ENCODE results near the gene TMEM125. TPM values are rescaled to one million over a fixed set of nuclear protein-coding genes. Genes with fewer than 3 reads are reported as not detected.

TMEM125 gene
- total and polyA plus RNA-seq, 10 of the 15 experiments (the other 5 are each of a cell fraction or from before 2014, with no cell fraction given) = 0.28 TPM; not detected in 9

GRCh38 chr1:43292679-43293078 is 22.9 kb downstream of the TMEM125 start:
- Histone ChIP-seq H3K27ac (ENCODE audit: control insufficient read depth, insufficient read depth) (no peak overlapping the region), H3K4me2 (ENCODE audit: control insufficient read depth, insufficient read depth) (no peak overlapping the region), H4K20me1 (ENCODE audit: control insufficient read depth, insufficient read depth) (no peaks in the 10 kb centered on the region), H3K79me2 (ENCODE audit: control insufficient read depth, insufficient read depth, low read length) (no peaks in the 10 kb centered on the region), H3K4me1 (ENCODE audit: control insufficient read depth, insufficient read depth, low read length) (peaks cover 13% of the 10 kb centered on the region), H3K27me3 (replicated peaks in 1 of 2; ENCODE audit: control insufficient read depth in 2 of 2, insufficient read depth in 2 of 2, low read length in 1 of 2) (no peaks in the 10 kb centered on the region; a peak in 1 of 4 replicates), H2AFZ (ENCODE audit: control insufficient read depth, low read depth, low read length) (no peak overlapping the region), H3K9me3 (replicated peaks; ENCODE audit: control insufficient read depth, insufficient read depth, low read length) (no peaks in the 10 kb centered on the region), H3K36me3 (ENCODE audit: control insufficient read depth in 2 of 2, insufficient read depth in 2 of 2, low read length in 1 of 2) (no peaks in the 10 kb centered on the region), H3K4me3 (no peak overlapping the region), H3K9ac (ENCODE audit: control insufficient read depth, insufficient read depth, low read length) (no peak overlapping the region)
- intact Hi-C loops (cut with micrococcal nuclease; ENCODE audit: unreplicated experiment) (no loop called here), in situ Hi-C loops (cut with MboI) (no loop called here)
- ATAC-seq (no peak), FAIRE-seq (no peak), DNase-seq (ENCODE audit: low read depth, low spot score) (no peak)
- RAD21 ChIA-PET (ENCODE audit: unreplicated experiment) = interaction anchor here (4.7 kb wide), 1 partner anchor 53 kb away, joined by 30 read pairs; no protein-coding TSS in a partner anchor
- TF ChIP-seq ZNF384 (IDR thresholded peaks at IDR 0.05; ENCODE audit: borderline replicate concordance, low read depth, low read length) = 0 out of 2 replicates have a peak, but pooled peaks have one; percentile 22
- peak; percentile 28; the same call in 1 of the 2 replicates for TF ChIP-seq SPI1 (IDR thresholded peaks at IDR 0.05; ENCODE audit: borderline replicate concordance, insufficient read depth, low read depth, low read length)
- TF ChIP-seq POLR2AphosphoS5 (IDR thresholded peaks at IDR 0.05; ENCODE audit: low read length) = no peak
- POLR2A ChIA-PET = interaction anchor here (0.7 to 0.9 kb wide), 2 partner anchors 9 to 11 kb away, joined by 3 read pairs; no protein-coding TSS in a partner anchor
- BruUV-seq (replicated peaks) = no TSS peak
- CTCF ChIA-PET = interaction anchor here (0.9 to 4.3 kb wide), 2 partner anchors 54 to 64 kb away, joined by 3 to 19 read pairs; no protein-coding TSS in a partner anchor
- SMC1A ChIA-PET (ENCODE audit: uncharacterized antibody, unreplicated experiment) = interaction anchor here (1.2 to 5.9 kb wide), 2 partner anchors 20 to 53 kb away, joined by 3 to 40 read pairs; no protein-coding TSS in a partner anchor
- WGBS (ENCODE audit: insufficient coverage, insufficient replicate concordance, low lambda C conversion rate, missing lambda C conversion rate) = 64% methylated on average over 5 of the region's 5 CpGs

- FAIRE-seq = no peak
- POLR2A ChIA-PET = interaction anchor here (0.7 to 3.0 kb wide), 3 partner anchors 9 to 54 kb away, joined by 3 to 11 read pairs (median 3); no protein-coding TSS in a partner anchor
These were observed 23.4 kb downstream of the TMEM125 start for GRCh38 chr1:43293176-43293575.

More at GRCh38 chr1:43293176-43293575, 23.4 kb downstream of the TMEM125 start:
- ChIA-PET RAD21 (ENCODE audit: unreplicated experiment) (interaction anchor here (4.7 kb wide), 1 partner anchor 54 kb away, joined by 30 read pairs; no protein-coding TSS in a partner anchor), CTCF (interaction anchor here (0.9 to 4.3 kb wide), 3 partner anchors 13 to 64 kb away, joined by 3 to 19 read pairs (median 3); no protein-coding TSS in a partner anchor), SMC1A (ENCODE audit: uncharacterized antibody, unreplicated experiment) (interaction anchor here (1.2 to 5.9 kb wide), 4 partner anchors 19 to 66 kb away, joined by 3 to 40 read pairs (median 4); no protein-coding TSS in a partner anchor)
- Histone ChIP-seq H3K4me2 (ENCODE audit: control insufficient read depth, insufficient read depth) (no peak overlapping the region), H3K79me2 (ENCODE audit: control insufficient read depth, insufficient read depth, low read length) (no peaks in the 10 kb centered on the region), H3K9ac (ENCODE audit: control insufficient read depth, insufficient read depth, low read length) (no peak overlapping the region), H3K27ac (ENCODE audit: control insufficient read depth, insufficient read depth) (no peak overlapping the region), H3K36me3 (ENCODE audit: control insufficient read depth in 2 of 2, insufficient read depth in 2 of 2, low read length in 1 of 2) (no peaks in the 10 kb centered on the region), H4K20me1 (ENCODE audit: control insufficient read depth, insufficient read depth) (no peaks in the 10 kb centered on the region), H3K27me3 (replicated peaks in 1 of 2; ENCODE audit: control insufficient read depth in 2 of 2, insufficient read depth in 2 of 2, low read length in 1 of 2) (no peaks in the 10 kb centered on the region; a peak in 1 of 4 replicates), H3K9me3 (replicated peaks; ENCODE audit: control insufficient read depth, insufficient read depth, low read length) (no peaks in the 10 kb centered on the region), H3K4me3 (no peak overlapping the region), H2AFZ (ENCODE audit: control insufficient read depth, low read depth, low read length) (no peak overlapping the region), H3K4me1 (ENCODE audit: control insufficient read depth, insufficient read depth, low read length) (peaks cover 13% of the 10 kb centered on the region)
- ATAC-seq (no peak), DNase-seq (ENCODE audit: low read depth, low spot score) (no peak)
- TF ChIP-seq SMAD5 (IDR thresholded peaks at IDR 0.05; ENCODE audit: low read depth) (no peak), IKZF1 (conservative IDR thresholded peaks at IDR 0.05) (no peak), IRF4 (IDR thresholded peaks at IDR 0.05; ENCODE audit: low read depth, low read length) (no peak), CREB1 (IDR thresholded peaks at IDR 0.05; ENCODE audit: low read depth) (no peak), MTA2 (IDR thresholded peaks at IDR 0.05; ENCODE audit: low read depth) (no peak), ZNF24 (IDR thresholded peaks at IDR 0.05) (no peak), SP1 (IDR thresholded peaks at IDR 0.05; ENCODE audit: low read depth, low read length) (no peak), NFIC (IDR thresholded peaks at IDR 0.05; ENCODE audit: low read depth, low read length) (no peak), HCFC1 (IDR thresholded peaks at IDR 0.05; ENCODE audit: low read length) (no peak), ZNF274 (IDR thresholded peaks at IDR 0.05; ENCODE audit: insufficient read depth, insufficient read length) (no peak), NRF1 (conservative IDR thresholded peaks at IDR 0.05; ENCODE audit: low read depth, low read length) (no peak)
- in situ Hi-C loops (cut with MboI) = no loop called here
- no TSS peak for BruUV-seq (replicated peaks)
- intact Hi-C loops (cut with micrococcal nuclease; ENCODE audit: unreplicated experiment) = no loop called here
- 50% methylated on average over 2 of the region's 2 CpGs for WGBS (ENCODE audit: insufficient coverage, insufficient replicate concordance, low lambda C conversion rate, missing lambda C conversion rate)

Data from GM12878 (cell line).